Measurements from ENCODE around the gene APBA2. TPM values are rescaled to one million over a fixed set of nuclear protein-coding genes. Genes with fewer than 3 reads are reported as not detected.

Gene APBA2
- total RNA-seq, 1 experiment from 2014 or later, result 11.2 TPM

DNA sequence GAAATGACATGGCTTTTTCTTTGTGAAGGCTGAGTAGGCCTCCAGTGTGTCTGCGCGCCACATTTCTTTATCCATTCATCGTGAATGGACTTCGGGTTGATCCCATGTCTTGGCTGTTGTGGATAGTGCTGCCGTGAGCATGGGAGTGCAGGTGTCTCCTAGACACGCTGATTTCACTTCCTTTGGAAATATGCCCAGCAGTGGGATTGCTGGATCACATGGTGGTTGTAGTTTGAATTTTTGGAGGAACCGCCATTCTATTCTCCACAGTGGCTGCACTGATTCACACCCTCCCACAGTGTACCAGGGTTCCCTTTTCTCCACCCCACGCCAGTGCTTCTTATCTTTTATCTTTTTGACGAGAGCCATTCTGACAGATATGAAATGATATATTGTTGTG, 212.2 kb downstream of the APBA2 start:
- no peaks in the 10 kb centered on the region for H3K9me3 Mint-ChIP-seq
- DNase-seq (ENCODE audit: low spot score) (no peak), ATAC-seq (no peak)
- no peak for TF ChIP-seq ZNF219 (CRISPR knock-in tag; IDR thresholded peaks at IDR 0.05; ENCODE audit: borderline replicate concordance)
- TF ChIP-seq, protein P1, sequence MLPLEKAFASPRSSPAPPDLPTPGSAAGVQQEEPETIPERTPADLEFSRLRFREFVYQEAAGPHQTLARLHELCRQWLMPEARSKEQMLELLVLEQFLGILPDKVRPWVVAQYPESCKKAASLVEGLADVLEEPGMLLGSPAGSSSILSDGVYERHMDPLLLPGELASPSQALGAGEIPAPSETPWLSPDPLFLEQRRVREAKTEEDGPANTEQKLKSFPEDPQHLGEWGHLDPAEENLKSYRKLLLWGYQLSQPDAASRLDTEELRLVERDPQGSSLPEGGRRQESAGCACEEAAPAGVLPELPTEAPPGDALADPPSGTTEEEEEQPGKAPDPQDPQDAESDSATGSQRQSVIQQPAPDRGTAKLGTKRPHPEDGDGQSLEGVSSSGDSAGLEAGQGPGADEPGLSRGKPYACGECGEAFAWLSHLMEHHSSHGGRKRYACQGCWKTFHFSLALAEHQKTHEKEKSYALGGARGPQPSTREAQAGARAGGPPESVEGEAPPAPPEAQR (CRISPR knock-in tag; IDR thresholded peaks at IDR 0.05), result no peak
- TF ChIP-seq ZNF121 (CRISPR knock-in tag; IDR thresholded peaks at IDR 0.05), result no peak
- TF ChIP-seq NR1H2 (CRISPR knock-in tag; IDR thresholded peaks at IDR 0.05), result no peak
- no peak for TF ChIP-seq CBFB (CRISPR knock-in tag; IDR thresholded peaks at IDR 0.05; ENCODE audit: low read depth)
- no peak for TF ChIP-seq KAT7 (CRISPR knock-in tag; IDR thresholded peaks at IDR 0.05; ENCODE audit: borderline replicate concordance)
- TF ChIP-seq, protein P2, sequence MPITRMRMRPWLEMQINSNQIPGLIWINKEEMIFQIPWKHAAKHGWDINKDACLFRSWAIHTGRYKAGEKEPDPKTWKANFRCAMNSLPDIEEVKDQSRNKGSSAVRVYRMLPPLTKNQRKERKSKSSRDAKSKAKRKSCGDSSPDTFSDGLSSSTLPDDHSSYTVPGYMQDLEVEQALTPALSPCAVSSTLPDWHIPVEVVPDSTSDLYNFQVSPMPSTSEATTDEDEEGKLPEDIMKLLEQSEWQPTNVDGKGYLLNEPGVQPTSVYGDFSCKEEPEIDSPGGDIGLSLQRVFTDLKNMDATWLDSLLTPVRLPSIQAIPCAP (CRISPR knock-in tag; IDR thresholded peaks at IDR 0.05), result no peak
- TF ChIP-seq, protein P3, sequence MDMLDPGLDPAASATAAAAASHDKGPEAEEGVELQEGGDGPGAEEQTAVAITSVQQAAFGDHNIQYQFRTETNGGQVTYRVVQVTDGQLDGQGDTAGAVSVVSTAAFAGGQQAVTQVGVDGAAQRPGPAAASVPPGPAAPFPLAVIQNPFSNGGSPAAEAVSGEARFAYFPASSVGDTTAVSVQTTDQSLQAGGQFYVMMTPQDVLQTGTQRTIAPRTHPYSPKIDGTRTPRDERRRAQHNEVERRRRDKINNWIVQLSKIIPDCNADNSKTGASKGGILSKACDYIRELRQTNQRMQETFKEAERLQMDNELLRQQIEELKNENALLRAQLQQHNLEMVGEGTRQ (CRISPR knock-in tag; IDR thresholded peaks at IDR 0.05), result no peak
- TF ChIP-seq, protein P4, sequence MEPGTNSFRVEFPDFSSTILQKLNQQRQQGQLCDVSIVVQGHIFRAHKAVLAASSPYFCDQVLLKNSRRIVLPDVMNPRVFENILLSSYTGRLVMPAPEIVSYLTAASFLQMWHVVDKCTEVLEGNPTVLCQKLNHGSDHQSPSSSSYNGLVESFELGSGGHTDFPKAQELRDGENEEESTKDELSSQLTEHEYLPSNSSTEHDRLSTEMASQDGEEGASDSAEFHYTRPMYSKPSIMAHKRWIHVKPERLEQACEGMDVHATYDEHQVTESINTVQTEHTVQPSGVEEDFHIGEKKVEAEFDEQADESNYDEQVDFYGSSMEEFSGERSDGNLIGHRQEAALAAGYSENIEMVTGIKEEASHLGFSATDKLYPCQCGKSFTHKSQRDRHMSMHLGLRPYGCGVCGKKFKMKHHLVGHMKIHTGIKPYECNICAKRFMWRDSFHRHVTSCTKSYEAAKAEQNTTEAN (CRISPR knock-in tag; IDR thresholded peaks at IDR 0.05), result no peak
- TF ChIP-seq RELA (CRISPR knock-in tag; IDR thresholded peaks at IDR 0.05; ENCODE audit: borderline replicate concordance), result no peak
- TF ChIP-seq, protein P5, sequence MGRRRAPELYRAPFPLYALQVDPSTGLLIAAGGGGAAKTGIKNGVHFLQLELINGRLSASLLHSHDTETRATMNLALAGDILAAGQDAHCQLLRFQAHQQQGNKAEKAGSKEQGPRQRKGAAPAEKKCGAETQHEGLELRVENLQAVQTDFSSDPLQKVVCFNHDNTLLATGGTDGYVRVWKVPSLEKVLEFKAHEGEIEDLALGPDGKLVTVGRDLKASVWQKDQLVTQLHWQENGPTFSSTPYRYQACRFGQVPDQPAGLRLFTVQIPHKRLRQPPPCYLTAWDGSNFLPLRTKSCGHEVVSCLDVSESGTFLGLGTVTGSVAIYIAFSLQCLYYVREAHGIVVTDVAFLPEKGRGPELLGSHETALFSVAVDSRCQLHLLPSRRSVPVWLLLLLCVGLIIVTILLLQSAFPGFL (CRISPR knock-in tag; IDR thresholded peaks at IDR 0.05; ENCODE audit: borderline replicate concordance), result no peak
- TF ChIP-seq, protein P6, sequence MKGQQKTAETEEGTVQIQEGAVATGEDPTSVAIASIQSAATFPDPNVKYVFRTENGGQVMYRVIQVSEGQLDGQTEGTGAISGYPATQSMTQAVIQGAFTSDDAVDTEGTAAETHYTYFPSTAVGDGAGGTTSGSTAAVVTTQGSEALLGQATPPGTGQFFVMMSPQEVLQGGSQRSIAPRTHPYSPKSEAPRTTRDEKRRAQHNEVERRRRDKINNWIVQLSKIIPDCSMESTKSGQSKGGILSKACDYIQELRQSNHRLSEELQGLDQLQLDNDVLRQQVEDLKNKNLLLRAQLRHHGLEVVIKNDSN (CRISPR knock-in tag; IDR thresholded peaks at IDR 0.05), result no peak
- TF ChIP-seq, protein P7, sequence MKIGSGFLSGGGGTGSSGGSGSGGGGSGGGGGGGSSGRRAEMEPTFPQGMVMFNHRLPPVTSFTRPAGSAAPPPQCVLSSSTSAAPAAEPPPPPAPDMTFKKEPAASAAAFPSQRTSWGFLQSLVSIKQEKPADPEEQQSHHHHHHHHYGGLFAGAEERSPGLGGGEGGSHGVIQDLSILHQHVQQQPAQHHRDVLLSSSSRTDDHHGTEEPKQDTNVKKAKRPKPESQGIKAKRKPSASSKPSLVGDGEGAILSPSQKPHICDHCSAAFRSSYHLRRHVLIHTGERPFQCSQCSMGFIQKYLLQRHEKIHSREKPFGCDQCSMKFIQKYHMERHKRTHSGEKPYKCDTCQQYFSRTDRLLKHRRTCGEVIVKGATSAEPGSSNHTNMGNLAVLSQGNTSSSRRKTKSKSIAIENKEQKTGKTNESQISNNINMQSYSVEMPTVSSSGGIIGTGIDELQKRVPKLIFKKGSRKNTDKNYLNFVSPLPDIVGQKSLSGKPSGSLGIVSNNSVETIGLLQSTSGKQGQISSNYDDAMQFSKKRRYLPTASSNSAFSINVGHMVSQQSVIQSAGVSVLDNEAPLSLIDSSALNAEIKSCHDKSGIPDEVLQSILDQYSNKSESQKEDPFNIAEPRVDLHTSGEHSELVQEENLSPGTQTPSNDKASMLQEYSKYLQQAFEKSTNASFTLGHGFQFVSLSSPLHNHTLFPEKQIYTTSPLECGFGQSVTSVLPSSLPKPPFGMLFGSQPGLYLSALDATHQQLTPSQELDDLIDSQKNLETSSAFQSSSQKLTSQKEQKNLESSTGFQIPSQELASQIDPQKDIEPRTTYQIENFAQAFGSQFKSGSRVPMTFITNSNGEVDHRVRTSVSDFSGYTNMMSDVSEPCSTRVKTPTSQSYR (CRISPR knock-in tag; IDR thresholded peaks at IDR 0.05), result no peak
- TF ChIP-seq ZNF138 (CRISPR knock-in tag; conservative IDR thresholded peaks at IDR 0.05), result no peak
- CTCF ChIA-PET, result interaction anchor here (1.7 kb wide), 1 partner anchor 18 kb away, joined by 5 read pairs; no protein-coding TSS in a partner anchor
- no peak overlapping the region for H3K4me3 Mint-ChIP-seq
- POLR2A ChIA-PET, result no interaction called here
- H3K27ac Mint-ChIP-seq, result no peak overlapping the region
- H3K36me3 Mint-ChIP-seq, result no peaks in the 10 kb centered on the region
- peaks cover 39% of the 10 kb centered on the region for H3K4me1 Mint-ChIP-seq
- no peaks in the 10 kb centered on the region for H3K27me3 Mint-ChIP-seq (ENCODE audit: low read depth)

DNA sequence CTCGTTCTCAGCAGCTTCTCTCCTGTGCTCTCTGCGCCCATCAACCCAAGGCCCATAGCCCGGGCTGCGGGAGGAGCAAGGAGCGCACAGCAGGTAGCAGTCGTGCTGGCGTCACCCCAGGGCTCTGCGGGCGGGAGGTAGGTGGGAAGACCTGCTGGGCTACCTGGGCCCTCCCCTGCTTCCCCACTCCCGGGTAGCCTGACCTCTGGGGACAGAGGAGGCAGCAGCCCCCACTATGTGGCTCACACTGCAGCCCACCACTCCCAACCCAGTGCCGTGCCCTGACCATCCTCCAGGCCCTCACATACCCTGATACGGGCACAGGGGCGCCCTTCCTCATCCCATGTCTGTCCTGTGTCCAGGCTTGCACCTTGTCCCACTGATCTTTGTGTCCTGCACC, 212.9 kb downstream of the APBA2 start:
- Mint-ChIP-seq H3K4me3 (no peak overlapping the region), H3K9me3 (no peaks in the 10 kb centered on the region), H3K27ac (no peak overlapping the region; the same call in 1 of the 2 replicates), H3K36me3 (no peaks in the 10 kb centered on the region), H3K4me1 (peaks cover 39% of the 10 kb centered on the region), H3K27me3 (ENCODE audit: low read depth) (no peaks in the 10 kb centered on the region)
- ATAC-seq (no peak), DNase-seq (ENCODE audit: low spot score) (no peak)
- POLR2A ChIA-PET, result no interaction called here
- CTCF ChIA-PET, result interaction anchor here (2.5 kb wide), 1 partner anchor 9 kb away, joined by 34 read pairs; no protein-coding TSS in a partner anchor
- no peak for TF ChIP-seq KAT7 (CRISPR knock-in tag; IDR thresholded peaks at IDR 0.05; ENCODE audit: borderline replicate concordance)
- no peak for TF ChIP-seq OVOL2 (CRISPR knock-in tag; IDR thresholded peaks at IDR 0.05; ENCODE audit: borderline replicate concordance)
- TF ChIP-seq, protein P2 (CRISPR knock-in tag; IDR thresholded peaks at IDR 0.05), result no peak
- no peak for TF ChIP-seq GRHL2 (CRISPR knock-in tag; IDR thresholded peaks at IDR 0.05; ENCODE audit: insufficient replicate concordance, severe bottlenecking)
- TF ChIP-seq, protein P3 (CRISPR knock-in tag; IDR thresholded peaks at IDR 0.05), result no peak
- TF ChIP-seq, protein P8, sequence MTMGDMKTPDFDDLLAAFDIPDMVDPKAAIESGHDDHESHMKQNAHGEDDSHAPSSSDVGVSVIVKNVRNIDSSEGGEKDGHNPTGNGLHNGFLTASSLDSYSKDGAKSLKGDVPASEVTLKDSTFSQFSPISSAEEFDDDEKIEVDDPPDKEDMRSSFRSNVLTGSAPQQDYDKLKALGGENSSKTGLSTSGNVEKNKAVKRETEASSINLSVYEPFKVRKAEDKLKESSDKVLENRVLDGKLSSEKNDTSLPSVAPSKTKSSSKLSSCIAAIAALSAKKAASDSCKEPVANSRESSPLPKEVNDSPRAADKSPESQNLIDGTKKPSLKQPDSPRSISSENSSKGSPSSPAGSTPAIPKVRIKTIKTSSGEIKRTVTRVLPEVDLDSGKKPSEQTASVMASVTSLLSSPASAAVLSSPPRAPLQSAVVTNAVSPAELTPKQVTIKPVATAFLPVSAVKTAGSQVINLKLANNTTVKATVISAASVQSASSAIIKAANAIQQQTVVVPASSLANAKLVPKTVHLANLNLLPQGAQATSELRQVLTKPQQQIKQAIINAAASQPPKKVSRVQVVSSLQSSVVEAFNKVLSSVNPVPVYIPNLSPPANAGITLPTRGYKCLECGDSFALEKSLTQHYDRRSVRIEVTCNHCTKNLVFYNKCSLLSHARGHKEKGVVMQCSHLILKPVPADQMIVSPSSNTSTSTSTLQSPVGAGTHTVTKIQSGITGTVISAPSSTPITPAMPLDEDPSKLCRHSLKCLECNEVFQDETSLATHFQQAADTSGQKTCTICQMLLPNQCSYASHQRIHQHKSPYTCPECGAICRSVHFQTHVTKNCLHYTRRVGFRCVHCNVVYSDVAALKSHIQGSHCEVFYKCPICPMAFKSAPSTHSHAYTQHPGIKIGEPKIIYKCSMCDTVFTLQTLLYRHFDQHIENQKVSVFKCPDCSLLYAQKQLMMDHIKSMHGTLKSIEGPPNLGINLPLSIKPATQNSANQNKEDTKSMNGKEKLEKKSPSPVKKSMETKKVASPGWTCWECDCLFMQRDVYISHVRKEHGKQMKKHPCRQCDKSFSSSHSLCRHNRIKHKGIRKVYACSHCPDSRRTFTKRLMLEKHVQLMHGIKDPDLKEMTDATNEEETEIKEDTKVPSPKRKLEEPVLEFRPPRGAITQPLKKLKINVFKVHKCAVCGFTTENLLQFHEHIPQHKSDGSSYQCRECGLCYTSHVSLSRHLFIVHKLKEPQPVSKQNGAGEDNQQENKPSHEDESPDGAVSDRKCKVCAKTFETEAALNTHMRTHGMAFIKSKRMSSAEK (CRISPR knock-in tag; IDR thresholded peaks at IDR 0.05; ENCODE audit: borderline replicate concordance), result no peak
- no peak for TF ChIP-seq SMAD4 (CRISPR knock-in tag; IDR thresholded peaks at IDR 0.05)
